PFSK-1 (cell line): ENCODE data around the gene FAS.

Experiments used
- FOXP2 ChIP-seq: optimal IDR thresholded peaks from 2 replicates; pipeline ENCODE3; 2011; ENCODE audit warnings: borderline replicate concordance, control low read depth, inconsistent platforms; ENCODE audit not compliant: insufficient read depth; ENCODE audit errors: extremely low read length, extremely low read depth
- POLR2AphosphoS5 ChIP-seq: IDR thresholded peaks from 2 replicates; pipeline ENCODE4 v1.6.1; 2012; ENCODE audit warnings: low read depth, mild to moderate bottlenecking, control low read depth, low read length, moderate library complexity
- SIN3A ChIP-seq: IDR thresholded peaks from 2 replicates; pipeline ENCODE4 v1.6.1; 2012; ENCODE audit warnings: mild to moderate bottlenecking, low read length, moderate library complexity, borderline replicate concordance; ENCODE audit not compliant: insufficient read depth
- TAF1 ChIP-seq: IDR thresholded peaks from 2 replicates; pipeline ENCODE4 v1.6.1; 2012; ENCODE audit warnings: low read length, control low read depth, borderline replicate concordance; ENCODE audit not compliant: insufficient read depth
- TF ChIP-seq, protein P1 (sequence below), 2 experiments: IDR thresholded peaks; 2 replicates each; pipeline versions ENCODE4 v1.6.1 to v1.8.0; 2011 to 2012; ENCODE audit warnings: low read depth in 2 of 2, low read length in 2 of 2, control low read depth in 1 of 2, inconsistent platforms in 1 of 2, mild to moderate bottlenecking in 1 of 2, moderate library complexity in 1 of 2; ENCODE audit not compliant: insufficient read depth in 1 of 2

The FAS gene

DNA sequence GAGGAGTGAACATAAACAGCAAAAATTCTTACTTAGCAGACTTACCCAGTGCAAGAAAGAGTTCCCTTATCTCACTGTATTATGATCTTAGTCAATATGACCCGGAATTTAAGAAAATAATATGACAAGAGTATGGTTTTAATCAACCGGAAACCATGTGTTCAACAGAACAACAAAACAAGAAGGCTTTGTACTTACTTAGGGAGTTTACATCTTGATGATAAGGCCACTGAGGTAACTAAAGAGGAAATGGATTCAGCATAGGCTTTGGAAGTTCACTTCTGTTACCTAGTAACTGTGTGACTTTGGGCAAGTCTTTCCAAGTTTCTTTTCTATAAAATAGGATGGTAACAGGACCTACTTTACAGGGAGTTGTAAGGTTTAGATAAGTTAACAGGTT is 7.4 kb upstream of the FAS start:
- TF ChIP-seq TAF1 (no peak), SIN3A (no peak), FOXP2 (no peak), POLR2AphosphoS5 (no peak)
- TF ChIP-seq, protein P1, sequence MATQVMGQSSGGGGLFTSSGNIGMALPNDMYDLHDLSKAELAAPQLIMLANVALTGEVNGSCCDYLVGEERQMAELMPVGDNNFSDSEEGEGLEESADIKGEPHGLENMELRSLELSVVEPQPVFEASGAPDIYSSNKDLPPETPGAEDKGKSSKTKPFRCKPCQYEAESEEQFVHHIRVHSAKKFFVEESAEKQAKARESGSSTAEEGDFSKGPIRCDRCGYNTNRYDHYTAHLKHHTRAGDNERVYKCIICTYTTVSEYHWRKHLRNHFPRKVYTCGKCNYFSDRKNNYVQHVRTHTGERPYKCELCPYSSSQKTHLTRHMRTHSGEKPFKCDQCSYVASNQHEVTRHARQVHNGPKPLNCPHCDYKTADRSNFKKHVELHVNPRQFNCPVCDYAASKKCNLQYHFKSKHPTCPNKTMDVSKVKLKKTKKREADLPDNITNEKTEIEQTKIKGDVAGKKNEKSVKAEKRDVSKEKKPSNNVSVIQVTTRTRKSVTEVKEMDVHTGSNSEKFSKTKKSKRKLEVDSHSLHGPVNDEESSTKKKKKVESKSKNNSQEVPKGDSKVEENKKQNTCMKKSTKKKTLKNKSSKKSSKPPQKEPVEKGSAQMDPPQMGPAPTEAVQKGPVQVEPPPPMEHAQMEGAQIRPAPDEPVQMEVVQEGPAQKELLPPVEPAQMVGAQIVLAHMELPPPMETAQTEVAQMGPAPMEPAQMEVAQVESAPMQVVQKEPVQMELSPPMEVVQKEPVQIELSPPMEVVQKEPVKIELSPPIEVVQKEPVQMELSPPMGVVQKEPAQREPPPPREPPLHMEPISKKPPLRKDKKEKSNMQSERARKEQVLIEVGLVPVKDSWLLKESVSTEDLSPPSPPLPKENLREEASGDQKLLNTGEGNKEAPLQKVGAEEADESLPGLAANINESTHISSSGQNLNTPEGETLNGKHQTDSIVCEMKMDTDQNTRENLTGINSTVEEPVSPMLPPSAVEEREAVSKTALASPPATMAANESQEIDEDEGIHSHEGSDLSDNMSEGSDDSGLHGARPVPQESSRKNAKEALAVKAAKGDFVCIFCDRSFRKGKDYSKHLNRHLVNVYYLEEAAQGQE (IDR thresholded peaks at IDR 0.05; ENCODE audit: insufficient read depth in 1 of 2, low read depth in 2 of 2, low read length in 2 of 2): no peak

DNA sequence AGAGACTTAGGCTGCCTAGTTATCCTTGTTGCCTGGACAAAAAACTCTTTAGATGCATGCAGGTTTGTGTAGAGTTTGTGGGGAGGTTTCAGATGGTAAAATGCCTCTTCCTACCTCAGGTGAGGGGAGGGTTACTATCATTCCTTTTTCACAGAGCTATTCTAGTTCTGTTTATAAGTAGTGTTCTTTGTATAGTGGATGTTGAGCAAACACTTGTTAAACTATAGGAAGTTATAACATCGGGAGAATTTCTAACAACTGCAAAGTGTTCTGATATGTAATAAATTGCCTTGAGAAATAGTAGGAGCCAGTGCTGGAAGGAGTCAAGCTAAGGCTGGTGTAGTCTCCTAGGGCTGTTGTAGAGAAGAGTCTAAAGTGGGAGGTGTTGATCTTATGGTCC is 6.7 kb upstream of the FAS start:
- TF ChIP-seq POLR2AphosphoS5 (no peak), TAF1 (no peak), FOXP2 (no peak), SIN3A (no peak)
- TF ChIP-seq, protein P1 (IDR thresholded peaks at IDR 0.05; ENCODE audit: insufficient read depth in 1 of 2, low read depth in 2 of 2, low read length in 2 of 2): no peak

DNA sequence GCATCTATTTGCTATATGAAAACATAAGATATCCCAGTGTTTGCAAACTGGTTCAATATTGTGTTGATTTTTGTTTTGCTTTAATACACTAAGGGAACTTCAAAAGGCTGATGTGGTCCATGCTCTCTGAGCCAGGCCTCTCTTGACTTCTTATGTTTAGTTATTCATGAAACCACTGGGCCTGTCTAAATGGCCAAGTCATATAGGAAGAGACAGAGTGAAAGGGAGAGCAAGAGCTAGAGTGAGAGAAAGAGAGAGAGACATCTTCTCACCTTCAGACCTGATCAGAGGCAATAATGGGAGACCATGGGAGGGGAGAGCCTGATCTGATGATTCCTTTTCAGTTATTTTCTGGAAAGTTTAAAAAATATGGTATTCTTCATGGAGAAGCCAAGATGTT is 6.1 kb upstream of the FAS start:
- TF ChIP-seq TAF1 (no peak), POLR2AphosphoS5 (no peak), FOXP2 (no peak), SIN3A (no peak)
- TF ChIP-seq, protein P1 (IDR thresholded peaks at IDR 0.05; ENCODE audit: insufficient read depth in 1 of 2, low read depth in 2 of 2, low read length in 2 of 2): no peak

DNA sequence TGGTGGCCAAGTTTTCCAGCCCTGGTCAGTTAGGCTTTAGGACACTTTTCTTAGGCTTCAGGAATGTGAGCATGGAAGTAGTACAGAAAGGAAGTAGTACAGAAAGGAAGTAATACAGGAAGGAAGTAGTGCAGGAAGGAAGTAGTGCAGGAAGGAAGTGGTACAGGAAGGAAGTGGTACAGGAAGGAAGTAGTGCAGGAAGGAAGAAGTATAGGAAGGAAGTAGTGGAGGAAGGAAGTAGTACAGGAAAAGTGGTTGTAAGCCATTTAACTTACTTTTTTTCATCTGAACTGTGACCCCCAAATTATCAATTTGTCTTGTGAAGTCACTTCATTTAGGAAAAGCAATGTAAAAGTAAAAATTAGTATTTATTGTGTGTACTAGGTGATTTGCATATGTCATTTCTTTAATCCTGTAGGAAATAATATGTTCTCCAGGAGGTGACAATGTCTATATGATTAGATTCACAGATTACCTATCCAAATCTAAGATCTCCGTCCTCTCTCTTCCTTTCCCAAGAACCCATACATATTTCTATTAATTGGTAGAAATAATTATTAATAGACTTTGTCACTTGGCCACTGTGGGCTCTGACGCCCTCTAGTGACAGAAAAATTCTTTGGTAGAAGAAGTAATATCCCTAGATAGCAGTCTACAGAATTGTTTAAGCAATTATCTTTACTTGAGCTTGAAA is 3.9 kb upstream of the FAS start:
- TF ChIP-seq TAF1: no peak
- no peak for TF ChIP-seq FOXP2
- TF ChIP-seq POLR2AphosphoS5: no peak
- TF ChIP-seq SIN3A: no peak
- TF ChIP-seq, protein P1 (IDR thresholded peaks at IDR 0.05; ENCODE audit: insufficient read depth in 1 of 2, low read depth in 2 of 2, low read length in 2 of 2): no peak
